IPS DF 4.7 (cell line): ENCODE data around the gene ZSCAN10.

Experiments
- DNase-seq: peaks from one replicate; pipeline ENCODE4 v3.0.0-alpha.2; 2013; ENCODE audit warnings: low spot score; ENCODE audit errors: extremely low read depth

The ZSCAN10 gene

GRCh38 chr16:3112058-3112880 lies 13.2 kb upstream of the ZSCAN10 start, which contains the start of gene ZNF205:
ZNF205 (plus strand) TSS chr16:3112586; CDS start chr16:3113431, 845 bp downstream.
- no peak for DNase-seq

- no peak for DNase-seq
These were observed 7.3 kb upstream of the ZSCAN10 start for GRCh38 chr16:3106205-3106928.

GRCh38 chr16:3101841-3102470 lies 2.9 kb upstream of the ZSCAN10 start:
- DNase-seq, result no peak

- no peak for DNase-seq
These were observed 2.1 kb upstream of the ZSCAN10 start for GRCh38 chr16:3101018-3101840.

- no peak for DNase-seq
These were observed 822 bp upstream of the ZSCAN10 start for GRCh38 chr16:3099732-3100499.

- no peak for DNase-seq
These were observed 269 bp upstream of the ZSCAN10 start for GRCh38 chr16:3099395-3099731.

GRCh38 chr16:3097266-3097665 lies 1.8 kb downstream of the ZSCAN10 start:
- DNase-seq, result no peak

- DNase-seq, result no peak
These were observed 2.7 kb downstream of the ZSCAN10 start for GRCh38 chr16:3096362-3096761.

- DNase-seq, result no peak
These were observed 3.2 kb downstream of the ZSCAN10 start for GRCh38 chr16:3095869-3096268.

GRCh38 chr16:3094289-3095027 lies 4.6 kb downstream of the ZSCAN10 start:
- DNase-seq, result no peak

- DNase-seq, result no peak
These were observed 6.6 kb downstream of the ZSCAN10 start for GRCh38 chr16:3092501-3092941.

GRCh38 chr16:3091551-3091950 lies 7.5 kb downstream of the ZSCAN10 start:
- no peak for DNase-seq

- no peak for DNase-seq
These were observed 9.1 kb downstream of the ZSCAN10 start for GRCh38 chr16:3089717-3090592.

GRCh38 chr16:3088925-3089716 lies 10.0 kb downstream of the ZSCAN10 start:
- DNase-seq, result no peak

- no peak for DNase-seq
These were observed 10.6 kb downstream of the ZSCAN10 start for GRCh38 chr16:3088450-3088849.

- DNase-seq, result no peak
These were observed 11.6 kb downstream of the ZSCAN10 start for GRCh38 chr16:3087243-3088235.
